Measurements from ENCODE around the gene SDK1.

SDK1 gene

DNA sequence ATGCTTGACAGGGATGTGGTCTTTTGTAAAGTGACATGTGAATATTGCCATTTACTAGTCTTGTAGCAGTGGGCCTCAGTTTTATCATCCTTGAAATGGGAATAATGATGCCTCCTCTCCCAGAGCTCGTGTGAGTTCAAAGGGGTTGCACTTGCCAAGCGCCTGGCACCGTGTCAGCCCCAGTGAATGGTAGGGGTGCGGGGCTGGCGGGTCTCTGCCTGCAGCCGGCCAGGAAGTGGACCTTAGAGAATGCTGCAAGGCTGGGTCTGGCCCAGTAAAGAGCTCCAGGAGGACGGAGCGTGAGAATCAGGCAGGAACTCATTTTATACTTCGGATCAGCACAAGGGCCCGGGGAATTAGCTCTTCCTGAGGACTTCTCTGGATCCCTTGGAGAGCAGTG lies 856.6 kb downstream of the SDK1 start:
- no peak for DNase-seq (ENCODE audit: low read depth)
- H3K4me3 ChIP-seq (ENCODE audit: control insufficient read depth, low read depth, low read length), result no peak overlapping the region
- TF ChIP-seq, protein P1, sequence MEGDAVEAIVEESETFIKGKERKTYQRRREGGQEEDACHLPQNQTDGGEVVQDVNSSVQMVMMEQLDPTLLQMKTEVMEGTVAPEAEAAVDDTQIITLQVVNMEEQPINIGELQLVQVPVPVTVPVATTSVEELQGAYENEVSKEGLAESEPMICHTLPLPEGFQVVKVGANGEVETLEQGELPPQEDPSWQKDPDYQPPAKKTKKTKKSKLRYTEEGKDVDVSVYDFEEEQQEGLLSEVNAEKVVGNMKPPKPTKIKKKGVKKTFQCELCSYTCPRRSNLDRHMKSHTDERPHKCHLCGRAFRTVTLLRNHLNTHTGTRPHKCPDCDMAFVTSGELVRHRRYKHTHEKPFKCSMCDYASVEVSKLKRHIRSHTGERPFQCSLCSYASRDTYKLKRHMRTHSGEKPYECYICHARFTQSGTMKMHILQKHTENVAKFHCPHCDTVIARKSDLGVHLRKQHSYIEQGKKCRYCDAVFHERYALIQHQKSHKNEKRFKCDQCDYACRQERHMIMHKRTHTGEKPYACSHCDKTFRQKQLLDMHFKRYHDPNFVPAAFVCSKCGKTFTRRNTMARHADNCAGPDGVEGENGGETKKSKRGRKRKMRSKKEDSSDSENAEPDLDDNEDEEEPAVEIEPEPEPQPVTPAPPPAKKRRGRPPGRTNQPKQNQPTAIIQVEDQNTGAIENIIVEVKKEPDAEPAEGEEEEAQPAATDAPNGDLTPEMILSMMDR (conservative IDR thresholded peaks at IDR 0.05; ENCODE audit: control insufficient read depth, insufficient read depth, low read depth, low read length), result no peak

DNA sequence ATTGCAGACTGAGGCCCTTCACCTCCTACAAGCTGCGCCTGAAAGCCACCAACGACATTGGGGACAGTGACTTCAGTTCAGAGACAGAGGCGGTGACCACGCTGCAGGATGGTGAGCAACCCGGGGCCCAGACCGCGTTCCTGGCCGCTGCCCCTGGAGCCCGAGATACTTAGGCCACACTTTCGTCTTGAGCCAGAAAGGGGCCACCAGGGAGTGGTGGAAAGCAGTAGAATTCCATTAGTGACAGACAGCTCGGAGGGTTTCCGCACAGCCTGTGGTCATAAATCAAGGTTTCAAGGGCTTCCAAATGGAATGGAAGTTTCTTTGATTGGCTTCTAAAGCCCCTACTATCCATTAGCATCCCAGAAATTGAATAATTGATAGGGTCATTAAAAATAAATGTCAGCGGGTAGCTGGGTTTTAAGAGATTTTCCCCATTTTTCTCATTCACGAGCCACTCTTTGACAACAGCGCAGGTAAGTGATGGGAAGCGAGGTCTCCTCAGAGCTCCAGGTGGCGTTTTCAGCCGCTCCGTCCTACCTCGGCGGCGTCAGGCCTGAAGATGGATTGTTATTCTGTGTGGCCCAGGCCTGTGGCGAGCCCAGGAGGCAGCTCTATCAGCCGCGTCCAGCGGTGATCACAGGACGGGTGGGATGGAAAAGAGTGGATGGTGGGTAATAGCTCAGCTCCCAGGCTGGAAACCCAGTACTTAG lies 857.5 kb downstream of the SDK1 start:
- no peak overlapping the region for H3K4me3 ChIP-seq (ENCODE audit: control insufficient read depth, low read depth, low read length)
- TF ChIP-seq, protein P1 (conservative IDR thresholded peaks at IDR 0.05; ENCODE audit: control insufficient read depth, insufficient read depth, low read depth, low read length), result no peak
- DNase-seq (ENCODE audit: low read depth), result no peak

DNA sequence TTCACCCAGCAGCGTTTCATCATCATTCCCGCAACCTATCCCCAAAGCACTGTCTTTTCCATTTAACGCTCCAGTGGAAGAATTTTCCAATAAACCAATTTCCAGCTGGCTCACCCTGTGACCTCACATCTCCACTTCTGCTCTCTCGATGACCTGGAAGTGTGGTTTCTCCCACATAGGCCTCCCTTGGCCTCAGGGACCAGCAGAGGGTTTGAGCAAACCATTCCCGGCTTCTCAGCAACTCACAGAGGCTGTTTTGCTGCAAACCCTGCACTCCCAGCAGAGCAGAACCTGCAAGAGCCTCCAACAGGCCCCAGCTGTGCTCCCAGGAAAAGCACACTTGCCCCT lies 858.1 kb downstream of the SDK1 start:
- no peak for DNase-seq (ENCODE audit: low read depth)
- TF ChIP-seq, protein P1 (conservative IDR thresholded peaks at IDR 0.05; ENCODE audit: control insufficient read depth, insufficient read depth, low read depth, low read length), result no peak
- H3K4me3 ChIP-seq (ENCODE audit: control insufficient read depth, low read depth, low read length), result no peak overlapping the region

DNA sequence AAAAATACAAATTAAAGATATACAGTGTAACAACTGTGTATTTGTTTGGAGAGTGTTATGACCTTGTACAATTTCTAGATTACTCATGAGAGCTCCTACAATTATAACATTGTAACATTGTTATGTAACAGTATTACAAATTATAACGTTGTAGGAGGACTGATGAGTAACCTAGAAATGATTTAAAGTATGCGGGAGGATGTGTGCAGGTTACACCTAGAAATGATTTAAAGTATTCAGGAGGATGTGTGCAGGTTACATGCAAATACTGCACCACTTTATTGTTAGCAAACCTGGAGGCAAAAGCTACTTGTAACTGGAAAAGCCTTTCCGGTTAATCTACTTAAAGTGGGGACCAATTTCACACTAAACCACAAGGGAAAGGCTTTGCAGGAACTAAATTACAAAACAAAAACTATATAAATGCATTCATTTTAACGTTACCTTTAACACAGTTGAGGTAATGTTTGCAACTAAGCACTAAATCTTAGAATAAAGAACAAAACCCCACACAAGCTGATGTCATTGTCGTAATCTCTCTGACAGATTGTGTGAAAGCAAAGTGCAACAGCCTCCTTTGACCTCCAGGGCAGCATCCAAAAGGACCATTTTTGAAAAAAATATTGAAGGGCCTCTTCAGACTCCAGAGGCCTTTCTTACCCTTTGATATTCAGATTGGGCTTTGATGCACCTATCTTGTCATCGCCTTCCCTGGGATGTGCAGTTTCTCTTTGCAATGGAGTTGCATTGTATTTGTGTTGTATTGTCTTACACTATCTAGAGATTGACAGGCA lies 858.9 kb downstream of the SDK1 start:
- TF ChIP-seq, protein P1 (conservative IDR thresholded peaks at IDR 0.05; ENCODE audit: control insufficient read depth, insufficient read depth, low read depth, low read length), result no peak
- no peak overlapping the region for H3K4me3 ChIP-seq (ENCODE audit: control insufficient read depth, low read depth, low read length)
- DNase-seq (ENCODE audit: low read depth), result no peak

DNA sequence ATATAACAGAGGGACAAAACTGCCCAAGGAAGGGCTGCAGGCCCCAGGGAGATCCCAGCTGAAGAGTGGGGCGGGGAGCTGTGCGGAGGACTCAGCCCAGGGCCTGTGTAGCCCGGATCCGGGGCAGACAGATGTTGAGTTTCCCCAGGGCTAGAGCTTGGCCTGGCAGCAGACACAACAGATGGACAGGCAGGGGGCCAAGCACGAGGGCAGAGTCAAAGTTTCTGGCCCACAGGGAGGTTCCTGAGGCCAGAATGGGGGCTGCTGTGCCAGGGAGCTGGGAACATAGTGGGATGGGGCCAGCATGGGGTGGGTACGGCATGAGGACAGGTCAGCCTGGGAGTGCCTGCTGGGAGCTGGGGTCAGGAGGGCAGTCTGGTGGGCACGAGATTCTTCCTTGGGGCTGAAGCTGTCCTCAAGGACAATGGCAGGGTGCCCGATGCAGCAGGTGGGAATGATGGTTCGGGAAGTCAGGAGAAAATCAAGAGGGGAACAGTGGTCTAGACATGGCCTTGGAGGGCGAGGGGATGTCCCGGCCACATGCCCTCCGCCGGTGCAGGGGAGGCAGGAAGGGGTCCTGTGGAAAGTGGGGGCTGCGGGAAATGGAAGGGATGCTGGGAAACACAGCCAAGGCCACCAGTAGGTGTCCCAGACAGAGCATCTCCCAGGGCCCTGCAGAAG lies 862.0 kb downstream of the SDK1 start:
- TF ChIP-seq, protein P1 (conservative IDR thresholded peaks at IDR 0.05; ENCODE audit: control insufficient read depth, insufficient read depth, low read depth, low read length), result no peak
- no peak for DNase-seq (ENCODE audit: low read depth)
- H3K4me3 ChIP-seq (ENCODE audit: control insufficient read depth, low read depth, low read length), result no peak overlapping the region

DNA sequence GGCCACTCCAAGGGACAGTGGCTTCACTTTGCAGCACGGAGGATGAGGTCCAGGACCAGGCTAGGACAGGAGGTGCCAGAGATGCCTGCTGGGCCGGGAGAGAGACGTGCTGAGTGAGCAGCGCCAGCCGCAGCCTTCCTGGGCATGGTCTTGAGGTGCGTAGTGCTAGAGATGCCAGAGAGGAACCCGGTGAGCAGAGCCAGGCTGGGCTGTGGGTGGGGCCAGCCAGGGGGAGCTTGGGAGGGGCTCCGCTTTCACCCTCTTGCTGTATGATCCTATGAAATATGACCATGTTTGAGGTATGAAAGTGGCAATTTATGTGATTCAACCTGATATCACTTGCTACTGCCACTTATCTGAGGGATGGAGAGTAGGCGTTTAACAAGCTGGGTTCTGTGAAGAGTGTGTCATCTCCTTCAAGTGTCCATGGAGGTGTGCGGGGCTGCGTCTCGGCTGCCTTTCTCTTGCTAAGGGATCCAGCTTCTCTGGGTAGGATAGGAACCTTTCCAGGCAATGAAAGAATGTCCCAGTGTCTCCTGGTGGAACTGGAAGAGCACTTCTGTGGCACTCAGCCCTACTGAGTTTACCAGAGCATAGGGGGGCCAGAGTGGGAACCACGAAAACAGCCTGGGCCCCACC lies 862.6 kb downstream of the SDK1 start:
- TF ChIP-seq, protein P1 (conservative IDR thresholded peaks at IDR 0.05; ENCODE audit: control insufficient read depth, insufficient read depth, low read depth, low read length), result no peak
- no peak for DNase-seq (ENCODE audit: low read depth)
- H3K4me3 ChIP-seq (ENCODE audit: control insufficient read depth, low read depth, low read length), result no peak overlapping the region

Measured in fibroblast of mammary gland (primary cell).